ENCODE data around the gene SLC17A6.
A peak's percentile ranks its signal among the peaks of the same experiment; 100 is the strongest.

The SLC17A6 gene

GRCh38 chr11:22390283-22390655, 52.1 kb downstream of the SLC17A6 start:
- DNase-seq: no peak

GRCh38 chr11:22392561-22392960, 54.4 kb downstream of the SLC17A6 start:
- no peak for DNase-seq

GRCh38 chr11:22405377-22405776, 67.2 kb downstream of the SLC17A6 start:
- peak; percentile 4 for DNase-seq

GRCh38 chr11:22407267-22407666, 69.1 kb downstream of the SLC17A6 start:
- no peak for DNase-seq

- DNase-seq: no peak
These were observed 69.7 kb downstream of the SLC17A6 start for GRCh38 chr11:22407921-22408320.

- DNase-seq: no peak
These were observed 77.3 kb downstream of the SLC17A6 start for GRCh38 chr11:22415476-22415875.

GRCh38 chr11:22416462-22416861, 78.3 kb downstream of the SLC17A6 start:
- DNase-seq: no peak

- DNase-seq: no peak
These were observed 88.7 kb downstream of the SLC17A6 start for GRCh38 chr11:22426915-22427314.
